ENCODE data around the gene CCDC196.

CCDC196 gene

DNA sequence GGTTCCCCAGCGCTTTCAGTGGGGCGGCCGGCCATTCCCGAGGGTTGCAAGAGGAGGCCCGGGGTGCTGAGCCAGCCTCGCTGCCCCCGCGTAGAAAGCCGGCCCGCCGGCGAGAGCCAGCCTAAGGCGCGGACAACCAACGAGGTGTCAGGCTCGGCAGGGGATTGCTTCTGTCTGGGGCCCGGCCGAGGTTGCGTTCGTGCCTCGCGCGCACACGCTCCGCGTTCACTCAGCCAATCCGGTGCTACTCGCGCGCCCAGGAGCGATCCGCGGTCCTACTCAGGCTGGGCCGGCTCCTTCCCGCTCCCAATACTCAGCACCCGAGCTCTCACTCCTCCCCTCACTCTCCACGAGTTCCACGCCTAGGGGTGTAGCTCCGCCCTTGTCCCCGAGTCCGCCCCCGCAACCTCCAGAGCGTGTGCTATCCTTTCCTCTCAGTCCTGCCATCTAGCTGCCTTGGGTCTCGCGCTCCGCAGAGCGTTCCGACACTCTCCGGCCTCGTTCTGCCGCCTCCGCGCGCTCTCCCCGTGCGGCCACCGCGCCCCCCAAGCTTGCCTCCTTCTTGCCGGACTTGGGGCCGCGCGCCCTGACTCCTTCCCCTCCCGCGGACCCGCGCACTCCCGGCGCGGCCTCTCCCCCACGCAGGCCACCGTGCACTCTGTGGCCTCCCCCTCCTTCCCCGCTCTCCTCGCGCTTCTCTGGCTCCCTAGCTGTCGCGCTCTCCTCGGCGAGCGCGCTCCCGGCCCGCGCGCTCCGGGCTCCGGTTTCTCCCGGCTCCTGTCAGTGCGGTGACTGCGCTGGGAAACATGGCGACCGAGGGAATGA is 21.8 kb downstream of the CCDC196 start, which contains the start of gene GPHN:
Gene GPHN (plus strand): TSS at position 426 of the 825 bp plus-strand sequence.
- ChIA-PET CTCF (interaction anchor here (1.0 to 2.3 kb wide), 2 partner anchors 10 to 630 kb away, joined by 4 to 32 read pairs; no protein-coding TSS in a partner anchor), POLR2A (interaction anchor here (0.5 kb wide), 1 partner anchor 253 kb away, joined by 3 read pairs; no protein-coding TSS in a partner anchor)
- peak; percentile 40 for TF ChIP-seq CTCF (IDR thresholded peaks at IDR 0.05; ENCODE audit: insufficient read depth, low read length, missing control alignments)
- H3K4me3 ChIP-seq (ENCODE audit: low read depth, low read length) = peak within 1 kb of the TSS; percentile 91
- DNase-seq (ENCODE audit: low read depth, low spot score) = peak; percentile 89

- H3K4me3 ChIP-seq (ENCODE audit: low read depth, low read length) = peak overlapping the region; percentile 91
- ChIA-PET POLR2A (no interaction called here), CTCF (interaction anchor here (2.3 kb wide), 1 partner anchor 11 kb away, joined by 32 read pairs; no protein-coding TSS in a partner anchor)
- DNase-seq (ENCODE audit: low read depth, low spot score) = no peak
- TF ChIP-seq CTCF (IDR thresholded peaks at IDR 0.05; ENCODE audit: insufficient read depth, low read length, missing control alignments) = no peak
Observed at GRCh38 chr14:66508547-66508845, 22.3 kb downstream of the CCDC196 start.

DNA sequence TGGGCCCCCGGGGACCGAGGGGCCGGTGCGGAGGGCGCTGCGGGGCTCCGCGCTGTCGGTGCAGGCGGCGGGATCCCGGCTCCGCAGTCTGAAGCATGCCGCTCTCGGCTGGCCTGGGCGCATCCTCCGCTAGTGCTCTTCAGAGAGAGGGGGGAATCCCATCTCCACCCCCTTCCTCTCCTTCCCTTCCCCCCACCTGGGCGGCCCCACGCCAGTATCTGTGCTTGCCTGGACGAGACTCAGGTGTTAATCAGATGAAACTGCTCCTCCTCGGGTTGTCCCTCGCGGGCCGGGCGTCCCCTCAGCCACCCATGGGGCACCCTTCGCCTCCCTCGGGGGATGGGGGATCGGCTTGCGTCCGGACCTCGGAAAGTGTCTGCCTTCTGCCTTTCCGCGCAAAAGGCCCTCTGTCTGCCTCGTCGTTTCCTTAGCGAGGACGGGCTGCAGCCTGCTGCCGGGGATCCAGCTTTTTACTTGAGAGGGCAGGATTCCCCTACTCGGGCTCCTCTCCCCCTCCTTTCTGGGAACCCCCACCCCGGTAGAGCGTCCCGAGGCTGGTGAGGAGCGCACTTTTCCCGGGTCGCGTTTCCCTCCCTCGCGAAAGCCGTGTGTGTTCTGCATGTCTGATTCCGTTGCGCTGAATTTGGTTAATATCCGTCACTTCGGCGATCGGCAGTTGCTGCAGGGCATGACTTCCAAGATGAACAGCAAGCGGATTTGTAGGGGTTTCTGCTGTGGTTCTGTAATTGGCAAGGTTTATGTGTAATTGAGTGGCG is 22.9 kb downstream of the CCDC196 start:
- no peak for TF ChIP-seq CTCF (IDR thresholded peaks at IDR 0.05; ENCODE audit: insufficient read depth, low read length, missing control alignments)
- H3K4me3 ChIP-seq (ENCODE audit: low read depth, low read length) = peak overlapping the region; percentile 91
- POLR2A ChIA-PET = no interaction called here
- DNase-seq (ENCODE audit: low read depth, low spot score) = no peak
- CTCF ChIA-PET = interaction anchor here (2.3 kb wide), 1 partner anchor 11 kb away, joined by 32 read pairs; no protein-coding TSS in a partner anchor

GRCh38 chr14:66509874-66510273 is 23.7 kb downstream of the CCDC196 start:
- no peak for DNase-seq (ENCODE audit: low read depth, low spot score)
- POLR2A ChIA-PET = no interaction called here
- H3K4me3 ChIP-seq (ENCODE audit: low read depth, low read length) = peak overlapping the region; percentile 91; the same call in 1 of the 2 replicates
- no peak for TF ChIP-seq CTCF (IDR thresholded peaks at IDR 0.05; ENCODE audit: insufficient read depth, low read length, missing control alignments)
- CTCF ChIA-PET = no interaction called here

DNA sequence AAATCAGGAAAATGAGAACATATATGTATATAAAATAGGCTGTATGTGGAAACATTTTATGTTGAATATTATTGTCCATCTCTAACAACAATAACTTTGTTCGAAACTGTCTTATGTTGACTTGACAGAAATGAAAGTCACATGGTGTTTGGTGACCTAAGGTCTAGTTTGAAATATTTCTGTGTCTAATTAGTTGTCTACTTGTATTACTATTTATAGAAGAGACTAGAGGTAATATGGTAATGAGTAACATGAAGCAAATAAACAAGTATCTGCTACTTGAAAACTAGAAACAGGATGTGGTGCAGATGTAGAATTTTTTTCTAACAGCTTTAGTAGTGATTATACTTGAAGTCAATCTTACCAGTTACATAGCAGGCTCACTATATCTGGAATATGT is 25.7 kb downstream of the CCDC196 start:
- H3K4me3 ChIP-seq (ENCODE audit: low read depth, low read length) = no peak overlapping the region
- CTCF ChIA-PET = no interaction called here
- no peak for TF ChIP-seq CTCF (IDR thresholded peaks at IDR 0.05; ENCODE audit: insufficient read depth, low read length, missing control alignments)
- POLR2A ChIA-PET = no interaction called here
- DNase-seq (ENCODE audit: low read depth, low spot score) = no peak

DNA sequence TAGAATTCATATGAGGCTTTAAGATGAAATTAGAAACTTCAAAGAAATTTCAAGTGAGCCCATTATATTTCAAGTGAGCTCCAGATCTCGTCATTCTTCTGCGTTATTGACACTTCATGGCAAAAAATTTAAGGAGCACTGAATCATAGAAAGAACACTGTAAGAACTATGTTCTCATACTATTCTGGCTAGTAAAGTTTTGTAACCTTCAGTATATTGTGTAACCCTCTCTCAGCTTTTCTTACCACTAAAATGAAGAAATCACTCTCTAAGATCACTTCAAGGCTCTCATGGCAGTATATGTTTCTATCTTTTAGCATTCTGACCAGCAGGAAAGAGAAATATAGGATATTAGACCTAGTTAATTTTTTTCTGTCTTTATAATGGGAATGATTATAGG is 28.0 kb downstream of the CCDC196 start:
- ChIA-PET POLR2A (no interaction called here), CTCF (interaction anchor here (1.6 kb wide), 1 partner anchor 18 kb away, joined by 3 read pairs; no protein-coding TSS in a partner anchor)

More for the DNA sequence above, 28.0 kb downstream of the CCDC196 start:
- no peak overlapping the region for H3K4me3 ChIP-seq (ENCODE audit: low read depth, low read length)
- no peak for TF ChIP-seq CTCF (IDR thresholded peaks at IDR 0.05; ENCODE audit: insufficient read depth, low read length, missing control alignments)
- no peak for DNase-seq (ENCODE audit: low read depth, low spot score)

Data from AG04449 (cell line).